ENCODE measurements around the gene TUBB.

- TF ChIP-seq EZH2 (IDR thresholded peaks at IDR 0.05; ENCODE audit: borderline replicate concordance, low read depth, low read length, severe bottlenecking) (no peak), CTCF (IDR thresholded peaks at IDR 0.05; ENCODE audit: extremely low read depth in 1 of 2, insufficient read depth in 1 of 2, low read depth in 1 of 2, low read length in 2 of 2) (no peak), POLR2A (IDR thresholded peaks at IDR 0.05; ENCODE audit: low read depth, low read length) (peak; percentile 13), POLR2AphosphoS5 (IDR thresholded peaks at IDR 0.05; ENCODE audit: insufficient read depth, low read depth, low read length) (no peak), MAX (IDR thresholded peaks at IDR 0.05; ENCODE audit: insufficient read depth, insufficient read length) (no peak), MYC (IDR thresholded peaks at IDR 0.05; ENCODE audit: low read depth, low read length) (no peak), GATA2 (IDR thresholded peaks at IDR 0.05; ENCODE audit: insufficient read depth, insufficient read length, low read depth, low read length) (no peak), FOS (IDR thresholded peaks at IDR 0.05; ENCODE audit: borderline replicate concordance, insufficient read depth, low read length) (no peak), JUN (IDR thresholded peaks at IDR 0.05; ENCODE audit: borderline replicate concordance, insufficient read depth, insufficient read length, low read depth) (no peak)
Observed at GRCh38 chr6:30688569-30688968, 31.6 kb upstream of the TUBB start.
